HG03521 (cell line): ENCODE results near the gene C12orf50.
"Not testable (repeated sequence)": the region's sequence is repeated elsewhere in the genome, so short reads cannot be mapped to it uniquely, and the experiment has no call there.

Experiments used
- ATAC-seq: cut with Tn5 transposase; IDR thresholded peaks from one replicate; pipeline ENCODE4 v1.9.1; 2021; ENCODE audit warnings: mild to moderate bottlenecking, moderate library complexity; ENCODE audit not compliant: unreplicated experiment

The C12orf50 gene

GRCh38 chr12:87991483-87991882 lies 37.7 kb downstream of the C12orf50 start:
- no peak for ATAC-seq

DNA sequence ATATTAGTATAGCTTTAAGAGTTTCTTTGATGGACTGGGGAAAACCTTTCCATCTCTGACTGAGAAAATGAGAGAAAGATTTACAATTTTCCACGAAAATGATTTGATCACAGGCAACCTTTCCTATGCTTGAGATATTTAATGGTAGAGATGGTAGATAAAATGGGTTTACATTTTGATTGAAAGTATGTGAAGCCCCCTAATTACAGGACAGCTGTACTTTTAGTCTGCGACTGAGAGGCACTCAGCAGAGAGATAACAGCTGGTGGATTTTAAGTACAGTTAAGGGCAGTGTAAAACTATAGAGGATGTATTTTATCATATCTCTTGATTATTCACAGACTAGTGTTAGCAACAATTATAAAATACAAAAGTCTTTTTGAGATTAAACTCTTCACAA lies 40.7 kb downstream of the C12orf50 start:
- ATAC-seq = no peak

DNA sequence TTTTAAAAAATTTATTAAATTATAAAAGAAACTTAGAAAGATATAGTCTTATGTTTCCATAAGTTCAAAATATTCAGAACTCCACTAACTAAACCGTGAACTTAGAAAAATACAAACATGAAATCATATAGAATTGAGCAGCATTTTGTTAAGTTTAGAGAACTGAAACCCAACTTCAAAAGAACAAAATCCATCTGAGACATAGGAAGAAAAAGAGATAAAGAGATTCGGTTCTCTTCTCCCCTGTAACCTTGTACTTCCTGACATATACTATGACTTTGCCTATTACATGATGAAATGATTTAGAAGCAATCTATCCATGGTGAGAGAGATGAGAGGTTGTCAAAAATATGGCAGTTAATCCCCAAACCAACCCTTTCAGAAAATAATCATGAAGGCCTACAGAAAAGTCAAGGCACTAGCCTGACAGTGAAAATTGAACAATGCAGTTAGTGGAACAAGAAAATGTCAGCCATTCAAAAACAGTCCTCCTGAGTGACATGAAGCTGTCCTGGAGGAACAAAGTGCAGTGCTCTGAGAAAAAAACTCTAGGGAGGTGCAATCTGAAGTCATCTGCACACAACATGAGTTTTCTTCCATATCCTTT lies 44.0 kb downstream of the C12orf50 start:
- no peak for ATAC-seq

- ATAC-seq = no peak
Observed at GRCh38 chr12:87982208-87982607, 47.0 kb downstream of the C12orf50 start.

- no peak for ATAC-seq
Observed at GRCh38 chr12:87981495-87981894, 47.7 kb downstream of the C12orf50 start.

DNA sequence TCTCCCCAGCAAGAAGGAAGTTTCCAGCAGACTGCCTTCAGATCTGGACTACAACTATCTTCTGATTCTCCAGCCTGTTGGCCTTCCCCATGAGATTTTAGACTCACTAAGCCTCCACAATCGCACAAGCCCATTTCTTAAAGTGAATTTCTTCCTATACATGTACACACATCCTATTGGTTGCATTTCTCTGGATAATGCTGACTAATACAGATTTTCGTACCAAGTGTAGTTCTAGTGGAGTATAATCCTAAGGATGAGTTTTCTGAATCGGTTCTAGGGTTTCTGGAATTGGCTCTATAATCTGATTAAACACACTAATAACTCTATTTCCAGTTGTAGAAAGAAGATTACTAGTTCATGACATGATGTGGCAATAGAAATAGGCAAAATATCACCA lies 53.3 kb downstream of the C12orf50 start:
- no peak for ATAC-seq

DNA sequence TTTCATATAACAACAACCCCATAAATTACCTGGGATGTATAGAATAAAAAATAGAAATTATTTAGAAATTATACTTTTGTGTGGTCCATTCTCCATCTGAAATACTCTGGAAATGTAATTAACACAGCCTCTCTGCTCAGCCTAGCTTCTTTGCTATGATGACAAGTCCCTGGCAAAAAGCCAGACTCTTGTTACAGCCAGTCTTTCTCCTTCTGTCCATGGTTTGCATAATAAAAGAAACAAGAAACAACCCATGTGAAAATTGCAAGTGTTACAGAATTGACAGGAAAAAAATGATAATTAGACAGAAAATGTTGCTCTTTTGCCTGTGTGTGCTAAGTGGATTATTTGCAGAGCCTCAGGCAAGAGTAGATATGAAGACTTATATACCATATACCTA lies 61.3 kb downstream of the C12orf50 start:
- ATAC-seq = no peak

DNA sequence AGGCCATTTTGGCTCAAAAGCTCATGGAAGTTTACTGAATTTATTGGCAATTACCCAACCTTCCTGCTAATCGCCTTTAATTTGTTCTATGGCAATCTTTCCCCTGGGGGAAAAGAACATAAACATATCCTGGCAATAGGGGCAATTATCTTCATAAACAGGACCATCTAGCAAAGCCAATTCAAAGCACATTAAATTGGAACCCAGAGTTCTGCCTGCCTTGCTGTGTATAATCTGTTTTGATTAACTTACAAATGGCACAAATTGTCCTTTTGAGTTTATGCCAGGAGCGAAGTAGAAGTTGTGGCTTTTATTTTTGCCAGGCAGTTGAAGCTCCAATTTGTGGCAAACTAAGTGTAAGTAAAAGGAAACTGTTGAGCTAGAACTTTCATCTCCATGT lies 68.6 kb downstream of the C12orf50 start:
- ATAC-seq = no peak

DNA sequence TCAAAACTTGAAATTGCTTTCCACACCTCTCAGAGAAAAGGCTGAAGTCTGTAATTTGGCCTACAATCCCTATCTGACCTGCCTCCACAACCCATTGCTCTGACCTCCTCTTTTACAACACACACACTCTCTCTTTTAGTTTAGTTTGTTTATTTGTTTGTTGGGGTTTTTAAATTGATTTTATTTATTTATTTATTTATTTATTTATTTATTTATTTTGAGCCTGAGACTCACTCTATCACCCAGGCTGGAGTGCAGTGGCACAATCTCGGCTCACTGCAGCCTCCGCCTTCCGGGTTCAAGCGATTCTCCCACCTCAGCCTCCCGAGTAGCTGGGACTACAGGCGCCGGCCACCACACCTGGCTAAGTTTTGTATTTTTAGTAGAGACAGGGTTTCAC lies 75.2 kb downstream of the C12orf50 start:
- ATAC-seq = not testable (repeated sequence)

- no peak for ATAC-seq
Observed at GRCh38 chr12:87953256-87953860, 75.8 kb downstream of the C12orf50 start.

DNA sequence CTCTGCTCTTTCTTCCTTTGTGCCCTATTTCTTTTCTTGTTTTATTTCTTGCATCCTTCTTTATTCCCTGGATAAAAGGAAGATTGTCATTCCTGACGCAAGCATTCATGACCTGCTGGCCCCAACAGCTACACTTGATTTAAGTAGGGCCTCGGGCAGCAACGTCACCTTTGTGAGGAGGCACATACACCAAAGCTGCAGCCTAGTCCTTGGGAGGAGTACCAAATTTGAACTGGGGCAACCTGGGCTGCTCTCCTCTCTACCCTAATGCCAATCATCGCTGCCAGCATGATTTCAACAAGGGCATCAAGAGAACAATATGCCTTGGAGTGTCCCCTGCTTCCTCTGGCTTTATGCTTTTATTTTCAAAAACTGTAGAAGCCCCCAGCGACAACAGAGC lies 76.4 kb downstream of the C12orf50 start:
- no peak for ATAC-seq

- ATAC-seq = no peak
Observed at GRCh38 chr12:87952223-87952622, 77.0 kb downstream of the C12orf50 start.

- ATAC-seq = no peak
Observed at GRCh38 chr12:87943762-87944161, 85.4 kb downstream of the C12orf50 start.

GRCh38 chr12:87943023-87943422 lies 86.2 kb downstream of the C12orf50 start:
- no peak for ATAC-seq

DNA sequence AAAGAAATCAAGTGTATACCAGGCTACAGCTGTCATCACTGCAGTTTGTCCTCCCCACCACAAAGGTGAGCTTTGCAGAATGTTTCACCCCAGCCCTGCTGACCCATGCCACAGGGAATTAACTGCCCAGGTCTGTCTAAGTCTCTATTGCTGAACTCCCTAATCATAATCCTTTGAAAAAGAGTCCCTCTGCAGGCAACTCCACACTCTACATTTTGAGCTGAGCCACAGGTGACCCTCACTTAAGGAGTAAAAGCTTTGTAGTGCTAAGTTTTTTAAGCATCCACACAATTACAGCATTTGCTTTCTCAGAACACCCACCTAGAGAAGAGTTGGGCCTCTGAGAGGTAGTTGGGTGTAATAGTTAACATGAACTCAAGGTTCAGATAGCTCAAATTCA lies 90.0 kb downstream of the C12orf50 start:
- ATAC-seq = no peak

- no peak for ATAC-seq
Observed at GRCh38 chr12:87935216-87935615, 94.0 kb downstream of the C12orf50 start.

GRCh38 chr12:87933991-87934390 lies 95.2 kb downstream of the C12orf50 start:
- ATAC-seq = no peak

DNA sequence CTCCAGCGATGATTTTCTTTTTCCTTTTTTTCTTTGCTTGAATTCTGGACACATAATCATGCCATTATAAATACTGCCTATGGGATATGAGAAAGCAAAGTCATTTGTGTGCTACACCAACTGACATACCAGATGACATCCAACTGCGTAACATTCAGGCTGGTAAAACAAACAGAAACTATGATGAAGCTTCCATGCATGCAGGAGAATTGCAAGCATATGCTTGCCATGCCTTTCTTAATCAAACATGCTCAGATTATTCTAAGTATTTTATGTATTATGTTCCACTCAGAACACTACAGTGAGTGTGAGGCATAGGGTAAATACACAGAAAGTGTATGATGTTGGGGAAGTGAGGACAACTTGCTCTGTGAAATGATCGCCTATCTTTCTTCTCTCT lies 97.4 kb downstream of the C12orf50 start:
- no peak for ATAC-seq

DNA sequence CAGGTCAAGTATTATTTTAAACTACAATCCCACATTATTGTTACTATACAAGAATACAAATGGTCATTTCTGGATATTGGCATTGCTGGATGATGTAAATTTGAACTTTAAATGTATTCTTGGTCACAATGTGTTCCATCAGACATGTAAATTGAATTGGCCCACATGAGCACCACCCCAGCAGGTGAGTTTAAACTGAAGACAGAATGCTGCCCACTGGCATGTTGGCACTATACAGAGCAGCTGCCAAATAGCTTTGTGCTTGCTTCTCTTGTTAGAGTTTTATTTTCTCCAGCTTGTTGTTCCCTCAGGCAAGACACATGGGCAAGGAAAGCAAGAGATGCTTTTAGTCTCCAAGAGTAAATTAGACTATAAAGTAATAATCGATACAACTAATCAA lies 98.6 kb downstream of the C12orf50 start:
- no peak for ATAC-seq
